HAP-1 (cell line): Measurements from ENCODE around the gene GUCY2C.

Source experiments
- DNase-seq, 2 experiments: peaks; one replicate each; pipeline ENCODE4 v3.0.0-alpha.2; 2016 to 2020; ENCODE audit warnings: low spot score in 2 of 2
- H3K27me3 ChIP-seq: fragments of 250-450 bp; sonication (Bioruptor Pico); 2 replicates; pipeline ENCODE4 v1.5.1; 2020; ENCODE audit warnings: low read depth, mild to moderate bottlenecking, moderate library complexity
- H3K36me3 ChIP-seq: fragments of 250-450 bp; sonication (Bioruptor Pico); replicated peaks from 2 replicates; pipeline ENCODE4 v1.5.1; 2020; ENCODE audit warnings: mild to moderate bottlenecking
- H3K4me1 ChIP-seq: fragments of 250-450 bp; sonication (Bioruptor Pico); 2 replicates; pipeline ENCODE4 v1.5.1; 2020; ENCODE audit warnings: mild to moderate bottlenecking
- H3K4me3 ChIP-seq: fragments of 250-450 bp; sonication (Bioruptor Pico); 2 replicates; pipeline ENCODE4 v1.5.1; 2020; ENCODE audit warnings: mild to moderate bottlenecking, moderate library complexity
- H3K9me3 ChIP-seq: fragments of 250-450 bp; sonication (Bioruptor Pico); 2 replicates; pipeline ENCODE4 v1.5.1; 2020; ENCODE audit warnings: mild to moderate bottlenecking, moderate library complexity
- in situ Hi-C: fragments of 300-500 bp; cut with MboI; formaldehyde crosslinking; loops from 3 replicates; pipeline ENCODE4 v1.14.3; 2020; ENCODE audit warnings: low sequenced_read_pairs, inconsistent platforms, mixed read lengths

The GUCY2C gene

GRCh38 chr12:14563046-14563445 is 133.4 kb downstream of the GUCY2C start:
- H3K4me3 ChIP-seq = no peak overlapping the region
- DNase-seq = no peak
- in situ Hi-C loops = no loop called here
- H3K4me1 ChIP-seq = no peaks in the 10 kb centered on the region
- H3K27me3 ChIP-seq = no peaks in the 10 kb centered on the region
- no peaks in the 10 kb centered on the region for H3K36me3 ChIP-seq
- H3K9me3 ChIP-seq = no peaks in the 10 kb centered on the region
